Keratinocyte (primary cell): ENCODE data around the gene HNRNPH3. TPM values are rescaled to one million over a fixed set of nuclear protein-coding genes. Genes with fewer than 3 reads are reported as not detected.
"Not testable (repeated sequence)": the region's sequence is repeated elsewhere in the genome, so short reads cannot be mapped to it uniquely, and the experiment has no call there.

ENCODE experiments used
- DNase-seq: peaks from one replicate; pipeline ENCODE4 v3.0.0-alpha.2; 2011; ENCODE audit warnings: low read depth, missing footprints, low spot score
- FAIRE-seq: peaks from 2 replicates; lab custom pipeline; 2011; peaks lifted over from hg19 to GRCh38; lab: Jason Lieb, UNC
- H2AFZ ChIP-seq: 2 replicates; pipeline ENCODE4 v1.6.0; 2012; ENCODE audit warnings: low read length, control low read depth, inconsistent platforms; ENCODE audit not compliant: control insufficient read depth
- H3K27ac ChIP-seq: 2 replicates; pipeline ENCODE4 v1.5.1; 2011; ENCODE audit warnings: low read length; ENCODE audit not compliant: control insufficient read depth, insufficient read depth
- H3K27me3 ChIP-seq: 3 replicates; pipeline ENCODE4 v1.6.0; 2011; ENCODE audit warnings: low read length; ENCODE audit not compliant: control insufficient read depth, insufficient read depth; ENCODE audit errors: extremely low read depth
- H3K36me3 ChIP-seq, 2 experiments: 2 replicates in 1 of 2; 3 replicates in 1 of 2; pipeline ENCODE4 v1.5.1; 2011; ENCODE audit warnings: low read length in 2 of 2, mild to moderate bottlenecking in 1 of 2; ENCODE audit not compliant: control insufficient read depth in 2 of 2, insufficient read depth in 2 of 2; ENCODE audit errors: extremely low read depth in 1 of 2
- H3K4me1 ChIP-seq: 3 replicates; pipeline ENCODE4 v1.5.1; 2011; ENCODE audit warnings: low read length; ENCODE audit not compliant: control insufficient read depth, insufficient read depth; ENCODE audit errors: extremely low read depth
- H3K4me2 ChIP-seq: 3 replicates; pipeline ENCODE4 v1.6.0; 2011; ENCODE audit warnings: low read depth, low read length; ENCODE audit not compliant: control insufficient read depth, insufficient read depth; ENCODE audit errors: extremely low read depth
- H3K4me3 ChIP-seq, 3 experiments: fragments of 200-600 bp in 1 of 3; sonication (generic) in 1 of 3; 2 replicates in 2 of 3; 3 replicates in 1 of 3; pipeline ENCODE4 v1.5.1; 2011 to 2016; ENCODE audit warnings: low read length in 3 of 3, mild to moderate bottlenecking in 3 of 3, control low read depth in 2 of 3, inconsistent platforms in 1 of 3, low read depth in 1 of 3, mixed read lengths in 1 of 3, mixed run types in 1 of 3, moderate library complexity in 1 of 3; ENCODE audit not compliant: control insufficient read depth in 2 of 3, insufficient read depth in 2 of 3; ENCODE audit errors: extremely low read depth in 1 of 3
- H3K79me2 ChIP-seq: 2 replicates; pipeline ENCODE4 v1.6.0; 2012; ENCODE audit warnings: low read length; ENCODE audit not compliant: control insufficient read depth, insufficient read depth
- H3K9ac ChIP-seq: 3 replicates; pipeline ENCODE4 v1.6.0; 2011; ENCODE audit warnings: low read length; ENCODE audit not compliant: control insufficient read depth, insufficient read depth; ENCODE audit errors: extremely low read depth
- H3K9me1 ChIP-seq: 3 replicates; pipeline ENCODE4 v1.6.0; 2011; ENCODE audit warnings: low read length; ENCODE audit not compliant: control insufficient read depth, insufficient read depth; ENCODE audit errors: extremely low read depth
- H3K9me3 ChIP-seq: 2 replicates; pipeline ENCODE4 v1.5.1; 2012; ENCODE audit warnings: low read depth, low read length; ENCODE audit not compliant: control insufficient read depth
- H4K20me1 ChIP-seq: 3 replicates; pipeline ENCODE4 v1.6.0; 2011; ENCODE audit warnings: low read length; ENCODE audit not compliant: control insufficient read depth, insufficient read depth; ENCODE audit errors: extremely low read depth
- CTCF ChIP-seq, 3 experiments: IDR thresholded peaks in 1 of 3; conservative IDR thresholded peaks in 1 of 3; optimal IDR thresholded peaks in 1 of 3; 2 replicates in 2 of 3; 3 replicates in 1 of 3; pipeline versions ENCODE3 to v1.5.1; 2011; ENCODE audit warnings: low read length in 3 of 3, mild to moderate bottlenecking in 3 of 3, moderate library complexity in 2 of 3, control low read depth in 1 of 3, inconsistent platforms in 1 of 3; ENCODE audit not compliant: insufficient read depth in 2 of 3; ENCODE audit errors: extremely low read depth in 1 of 3
- EZH2 ChIP-seq: IDR thresholded peaks from one replicate; pipeline ENCODE4 v1.6.1; 2012; ENCODE audit warnings: inconsistent platforms, mild to moderate bottlenecking, low read length, moderate library complexity
- dilution Hi-C: fragments of 300-500 bp; cut with MboI; formaldehyde crosslinking; loops from one replicate; pipeline ENCODE4 v1.7.0; 2020; ENCODE audit warnings: low sequenced_read_pairs; ENCODE audit not compliant: extremely low pct_ligation_motif_present
- polyA plus RNA-seq, 5 experiments: library from polyadenylated mRNA; depleted of rRNA in 3 of 5; stranded (reverse) in 3 of 5; stranded (forward) in 1 of 5; unstranded in 1 of 5; fragments of >200 nt; gene quantifications; 1 replicate in 1 of 5; 2 replicates in 3 of 5; 3 replicates in 1 of 5; pipeline versions ENCODE4 v1.2.1 to v1.2.3, GENCODE V29; 2011 to 2012; ENCODE audit warnings: missing spikeins in 2 of 5, low read depth in 1 of 5, low replicate concordance in 1 of 5

Gene HNRNPH3
- polyA plus RNA-seq, 1 donor (not counting 4 experiments of a cell fraction or from before 2014, with no cell fraction given), result 108 TPM

DNA sequence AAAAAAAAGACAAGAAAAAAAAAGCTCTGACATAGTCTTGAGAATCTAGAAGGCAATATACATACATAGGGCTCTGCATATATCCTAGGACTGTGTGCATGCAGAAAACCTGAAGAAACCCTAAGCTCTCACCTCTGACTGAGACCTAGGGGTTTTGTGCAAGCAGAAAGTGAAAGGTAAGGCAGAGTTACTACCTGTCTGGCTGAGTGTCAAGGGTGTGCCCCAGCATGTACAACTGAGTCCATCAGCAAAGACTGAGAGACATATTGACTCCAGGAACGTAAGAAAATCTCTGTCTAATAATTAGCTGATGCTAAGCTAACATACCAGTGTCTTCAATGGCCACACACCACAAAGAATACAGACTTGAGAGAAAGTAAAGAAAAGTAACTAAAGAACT is 16.3 kb upstream of the HNRNPH3 start:
- no peak for FAIRE-seq
- H3K4me3 ChIP-seq, result no peak overlapping the region

GRCh38 chr10:68318331-68319059 is 13.4 kb upstream of the HNRNPH3 start:
- DNase-seq, result no peak
- Histone ChIP-seq H3K9ac (no peak overlapping the region), H3K9me1 (no peaks in the 10 kb centered on the region), H3K27me3 (no peaks in the 10 kb centered on the region), H3K4me3 (no peak overlapping the region), H3K4me2 (no peak overlapping the region), H3K79me2 (no peaks in the 10 kb centered on the region), H4K20me1 (no peaks in the 10 kb centered on the region), H2AFZ (no peak overlapping the region), H3K27ac (no peak overlapping the region), H3K9me3 (no peaks in the 10 kb centered on the region), H3K36me3 (no peaks in the 10 kb centered on the region), H3K4me1 (no peaks in the 10 kb centered on the region)
- FAIRE-seq, result no peak
- TF ChIP-seq CTCF (optimal IDR thresholded peaks at IDR 0.05 in 1 of 3, IDR thresholded peaks at IDR 0.05 in 1 of 3, conservative IDR thresholded peaks at IDR 0.05 in 1 of 3; ENCODE audit: extremely low read depth in 1 of 3, insufficient read depth in 2 of 3, low read length in 3 of 3) (no peak), EZH2 (no peak)
- dilution Hi-C loops, result no loop called here

More for the DNA sequence above, 16.3 kb upstream of the HNRNPH3 start:
- Histone ChIP-seq H3K4me2 (no peak overlapping the region), H3K27ac (no peak overlapping the region), H3K79me2 (no peaks in the 10 kb centered on the region), H3K36me3 (no peaks in the 10 kb centered on the region), H3K9me1 (no peaks in the 10 kb centered on the region), H4K20me1 (no peaks in the 10 kb centered on the region), H3K4me1 (no peaks in the 10 kb centered on the region), H3K27me3 (no peaks in the 10 kb centered on the region), H3K9me3 (no peaks in the 10 kb centered on the region), H3K9ac (no peak overlapping the region), H2AFZ (no peak overlapping the region)
- dilution Hi-C loops, result no loop called here
- no peak for TF ChIP-seq CTCF (optimal IDR thresholded peaks at IDR 0.05 in 1 of 3, IDR thresholded peaks at IDR 0.05 in 1 of 3, conservative IDR thresholded peaks at IDR 0.05 in 1 of 3; ENCODE audit: extremely low read depth in 1 of 3, insufficient read depth in 2 of 3, low read length in 3 of 3)
- TF ChIP-seq EZH2, result no peak
- DNase-seq, result no peak

- DNase-seq, H4K20me1 ChIP-seq, H3K27ac ChIP-seq, dilution Hi-C loops, H3K27me3 ChIP-seq, H3K4me2 ChIP-seq, H2AFZ ChIP-seq, H3K9ac ChIP-seq, H3K4me3 ChIP-seq, H3K9me1 ChIP-seq, H3K79me2 ChIP-seq, H3K36me3 ChIP-seq, H3K9me3 ChIP-seq, FAIRE-seq: not testable (repeated sequence)
- peaks cover 18% of the 10 kb centered on the region for H3K4me1 ChIP-seq
These were observed 7.5 kb upstream of the HNRNPH3 start for GRCh38 chr10:68324396-68324795.
